SK-N-SH (cell line): ENCODE results near the gene PXK.

Source experiments
- EP300 ChIP-seq, 2 experiments: IDR thresholded peaks; 2 replicates each; pipeline versions ENCODE4 v1.4.0 to v1.6.1; 2012; ENCODE audit warnings: borderline replicate concordance in 1 of 2, low read depth in 1 of 2, low read length in 1 of 2
- EZH2phosphoT487 ChIP-seq: fragments of 200-600 bp; sonication (generic); IDR thresholded peaks from 2 replicates; pipeline ENCODE4 v1.6.1; 2017; ENCODE audit warnings: low read depth, mixed run types, mild to moderate bottlenecking, antibody characterized with exemption, moderate library complexity, borderline replicate concordance
- MEF2A ChIP-seq: IDR thresholded peaks from 2 replicates; pipeline ENCODE4 v1.4.0; 2012; ENCODE audit warnings: low read depth, borderline replicate concordance
- NRF1 ChIP-seq: IDR thresholded peaks from 2 replicates; pipeline ENCODE4 v1.6.1; 2012; ENCODE audit warnings: low read depth, mild to moderate bottlenecking, low read length
- POLR2AphosphoS5 ChIP-seq: IDR thresholded peaks from 2 replicates; pipeline ENCODE4 v1.6.1; 2012; ENCODE audit warnings: low read depth, low read length
- RXRA ChIP-seq: IDR thresholded peaks from 2 replicates; pipeline ENCODE4 v1.4.0; 2012; ENCODE audit warnings: low read depth, mild to moderate bottlenecking, borderline replicate concordance
- TEAD4 ChIP-seq: IDR thresholded peaks from 2 replicates; pipeline ENCODE4 v1.4.0; 2012; ENCODE audit warnings: mild to moderate bottlenecking, borderline replicate concordance; ENCODE audit not compliant: insufficient read depth
- YY1 ChIP-seq: IDR thresholded peaks from 2 replicates; pipeline ENCODE4 v1.4.0; 2012; ENCODE audit warnings: low read depth, mild to moderate bottlenecking
- TF ChIP-seq, protein P1 (sequence below): IDR thresholded peaks from 2 replicates; pipeline ENCODE4 v1.6.1; 2012; ENCODE audit warnings: mild to moderate bottlenecking, low read depth, low read length, moderate library complexity
- TF ChIP-seq, protein P2 (sequence below): fragments of 200-600 bp; sonication (generic); IDR thresholded peaks from 2 replicates; pipeline ENCODE4 v1.6.1; 2017; ENCODE audit warnings: antibody characterized with exemption, mild to moderate bottlenecking, moderate library complexity
- TF ChIP-seq, protein P3 (sequence below): IDR thresholded peaks from 2 replicates; pipeline ENCODE4; 2012
- TF ChIP-seq, protein P4 (sequence below): IDR thresholded peaks from 2 replicates; pipeline ENCODE4 v1.4.0; 2012; ENCODE audit warnings: low read depth
- TF ChIP-seq, protein P5 (sequence below): fragments of 150-350 bp; IDR thresholded peaks from 2 replicates; pipeline ENCODE4 v1.6.1; 2016; ENCODE audit warnings: mild to moderate bottlenecking, low read depth, low read length

DNA sequence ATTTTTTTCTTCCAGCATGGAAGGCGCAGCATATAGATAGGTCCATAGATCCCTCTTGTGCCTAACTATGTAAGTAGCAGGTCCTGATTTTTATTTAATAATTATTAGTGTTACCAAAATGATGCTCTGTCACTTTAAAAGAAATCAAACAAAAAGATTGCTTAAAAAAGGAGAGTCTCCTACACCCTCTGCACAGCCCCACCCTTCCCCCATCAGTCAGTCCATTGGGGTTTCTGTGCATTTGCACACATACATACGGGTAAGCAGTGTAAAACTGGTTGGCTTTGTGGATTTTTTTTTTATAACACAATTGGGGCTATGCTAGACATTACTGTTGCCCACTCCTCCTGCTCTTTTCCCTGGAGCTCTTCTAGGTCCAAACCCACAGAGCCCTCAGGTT, 33.6 kb upstream of the PXK start:
- TF ChIP-seq YY1 (no peak), EP300 (IDR thresholded peaks at IDR 0.05; ENCODE audit: borderline replicate concordance in 1 of 2, low read depth in 1 of 2, low read length in 1 of 2) (no peak), EZH2phosphoT487 (no peak), MEF2A (no peak), POLR2AphosphoS5 (no peak), RXRA (no peak), TEAD4 (no peak), NRF1 (no peak)
- TF ChIP-seq, protein P1, sequence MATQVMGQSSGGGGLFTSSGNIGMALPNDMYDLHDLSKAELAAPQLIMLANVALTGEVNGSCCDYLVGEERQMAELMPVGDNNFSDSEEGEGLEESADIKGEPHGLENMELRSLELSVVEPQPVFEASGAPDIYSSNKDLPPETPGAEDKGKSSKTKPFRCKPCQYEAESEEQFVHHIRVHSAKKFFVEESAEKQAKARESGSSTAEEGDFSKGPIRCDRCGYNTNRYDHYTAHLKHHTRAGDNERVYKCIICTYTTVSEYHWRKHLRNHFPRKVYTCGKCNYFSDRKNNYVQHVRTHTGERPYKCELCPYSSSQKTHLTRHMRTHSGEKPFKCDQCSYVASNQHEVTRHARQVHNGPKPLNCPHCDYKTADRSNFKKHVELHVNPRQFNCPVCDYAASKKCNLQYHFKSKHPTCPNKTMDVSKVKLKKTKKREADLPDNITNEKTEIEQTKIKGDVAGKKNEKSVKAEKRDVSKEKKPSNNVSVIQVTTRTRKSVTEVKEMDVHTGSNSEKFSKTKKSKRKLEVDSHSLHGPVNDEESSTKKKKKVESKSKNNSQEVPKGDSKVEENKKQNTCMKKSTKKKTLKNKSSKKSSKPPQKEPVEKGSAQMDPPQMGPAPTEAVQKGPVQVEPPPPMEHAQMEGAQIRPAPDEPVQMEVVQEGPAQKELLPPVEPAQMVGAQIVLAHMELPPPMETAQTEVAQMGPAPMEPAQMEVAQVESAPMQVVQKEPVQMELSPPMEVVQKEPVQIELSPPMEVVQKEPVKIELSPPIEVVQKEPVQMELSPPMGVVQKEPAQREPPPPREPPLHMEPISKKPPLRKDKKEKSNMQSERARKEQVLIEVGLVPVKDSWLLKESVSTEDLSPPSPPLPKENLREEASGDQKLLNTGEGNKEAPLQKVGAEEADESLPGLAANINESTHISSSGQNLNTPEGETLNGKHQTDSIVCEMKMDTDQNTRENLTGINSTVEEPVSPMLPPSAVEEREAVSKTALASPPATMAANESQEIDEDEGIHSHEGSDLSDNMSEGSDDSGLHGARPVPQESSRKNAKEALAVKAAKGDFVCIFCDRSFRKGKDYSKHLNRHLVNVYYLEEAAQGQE: no peak
- TF ChIP-seq, protein P2, sequence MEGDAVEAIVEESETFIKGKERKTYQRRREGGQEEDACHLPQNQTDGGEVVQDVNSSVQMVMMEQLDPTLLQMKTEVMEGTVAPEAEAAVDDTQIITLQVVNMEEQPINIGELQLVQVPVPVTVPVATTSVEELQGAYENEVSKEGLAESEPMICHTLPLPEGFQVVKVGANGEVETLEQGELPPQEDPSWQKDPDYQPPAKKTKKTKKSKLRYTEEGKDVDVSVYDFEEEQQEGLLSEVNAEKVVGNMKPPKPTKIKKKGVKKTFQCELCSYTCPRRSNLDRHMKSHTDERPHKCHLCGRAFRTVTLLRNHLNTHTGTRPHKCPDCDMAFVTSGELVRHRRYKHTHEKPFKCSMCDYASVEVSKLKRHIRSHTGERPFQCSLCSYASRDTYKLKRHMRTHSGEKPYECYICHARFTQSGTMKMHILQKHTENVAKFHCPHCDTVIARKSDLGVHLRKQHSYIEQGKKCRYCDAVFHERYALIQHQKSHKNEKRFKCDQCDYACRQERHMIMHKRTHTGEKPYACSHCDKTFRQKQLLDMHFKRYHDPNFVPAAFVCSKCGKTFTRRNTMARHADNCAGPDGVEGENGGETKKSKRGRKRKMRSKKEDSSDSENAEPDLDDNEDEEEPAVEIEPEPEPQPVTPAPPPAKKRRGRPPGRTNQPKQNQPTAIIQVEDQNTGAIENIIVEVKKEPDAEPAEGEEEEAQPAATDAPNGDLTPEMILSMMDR: no peak
- TF ChIP-seq, protein P3, sequence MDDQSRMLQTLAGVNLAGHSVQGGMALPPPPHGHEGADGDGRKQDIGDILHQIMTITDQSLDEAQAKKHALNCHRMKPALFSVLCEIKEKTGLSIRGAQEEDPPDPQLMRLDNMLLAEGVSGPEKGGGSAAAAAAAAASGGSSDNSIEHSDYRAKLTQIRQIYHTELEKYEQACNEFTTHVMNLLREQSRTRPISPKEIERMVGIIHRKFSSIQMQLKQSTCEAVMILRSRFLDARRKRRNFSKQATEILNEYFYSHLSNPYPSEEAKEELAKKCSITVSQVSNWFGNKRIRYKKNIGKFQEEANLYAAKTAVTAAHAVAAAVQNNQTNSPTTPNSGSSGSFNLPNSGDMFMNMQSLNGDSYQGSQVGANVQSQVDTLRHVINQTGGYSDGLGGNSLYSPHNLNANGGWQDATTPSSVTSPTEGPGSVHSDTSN: no peak
- TF ChIP-seq, protein P4, sequence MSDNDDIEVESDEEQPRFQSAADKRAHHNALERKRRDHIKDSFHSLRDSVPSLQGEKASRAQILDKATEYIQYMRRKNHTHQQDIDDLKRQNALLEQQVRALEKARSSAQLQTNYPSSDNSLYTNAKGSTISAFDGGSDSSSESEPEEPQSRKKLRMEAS: no peak
- TF ChIP-seq, protein P5, sequence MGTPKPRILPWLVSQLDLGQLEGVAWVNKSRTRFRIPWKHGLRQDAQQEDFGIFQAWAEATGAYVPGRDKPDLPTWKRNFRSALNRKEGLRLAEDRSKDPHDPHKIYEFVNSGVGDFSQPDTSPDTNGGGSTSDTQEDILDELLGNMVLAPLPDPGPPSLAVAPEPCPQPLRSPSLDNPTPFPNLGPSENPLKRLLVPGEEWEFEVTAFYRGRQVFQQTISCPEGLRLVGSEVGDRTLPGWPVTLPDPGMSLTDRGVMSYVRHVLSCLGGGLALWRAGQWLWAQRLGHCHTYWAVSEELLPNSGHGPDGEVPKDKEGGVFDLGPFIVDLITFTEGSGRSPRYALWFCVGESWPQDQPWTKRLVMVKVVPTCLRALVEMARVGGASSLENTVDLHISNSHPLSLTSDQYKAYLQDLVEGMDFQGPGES: no peak
